ENCODE results near the gene POGLUT3.

The POGLUT3 gene

GRCh38 chr11:108500169-108500568, 2.0 kb upstream of the POGLUT3 start:
- no peak for DNase-seq (ENCODE audit: low spot score)

GRCh38 chr11:108498816-108499408, 728 bp upstream of the POGLUT3 start:
- no peak for DNase-seq (ENCODE audit: low spot score)

DNA sequence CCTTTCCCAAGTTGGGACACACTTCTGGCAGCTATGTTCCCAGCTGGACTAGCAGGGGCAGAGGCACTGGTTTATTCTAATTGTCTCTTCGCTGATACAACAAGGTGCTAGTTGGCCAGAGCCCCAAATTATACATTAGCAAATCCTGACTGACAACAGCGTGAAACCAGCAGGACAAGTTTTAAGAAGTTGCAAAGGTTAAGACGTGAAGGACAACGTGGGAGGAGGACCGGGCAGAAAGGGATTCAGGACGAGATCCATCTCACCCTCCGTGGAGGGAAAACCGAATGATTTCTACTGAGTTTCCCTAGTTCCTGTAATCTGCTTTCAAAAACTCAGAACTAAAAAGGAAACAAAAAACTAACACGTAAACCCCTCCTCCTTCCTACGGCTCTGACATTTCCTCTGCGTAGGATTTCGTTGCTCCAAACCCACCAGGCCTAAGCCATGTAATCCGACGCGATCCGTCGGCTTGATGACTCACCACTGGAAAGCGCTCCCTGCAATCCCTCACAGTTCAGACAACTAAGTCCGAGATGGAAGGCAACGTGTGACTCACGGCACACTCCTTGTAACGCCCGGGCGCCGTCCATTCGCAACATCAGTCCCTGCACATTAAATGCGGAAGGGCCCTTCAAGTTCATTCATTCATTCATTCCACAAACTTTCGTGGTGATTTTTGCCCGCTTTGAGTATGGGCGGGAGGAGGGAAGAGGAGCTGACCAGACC, 703 bp downstream of the POGLUT3 start:
- no peak for DNase-seq (ENCODE audit: low spot score)

GRCh38 chr11:108496643-108497256, 1.4 kb downstream of the POGLUT3 start:
- no peak for DNase-seq (ENCODE audit: low spot score)

- DNase-seq (ENCODE audit: low spot score): no peak
Measured at GRCh38 chr11:108495326-108495725, 2.9 kb downstream of the POGLUT3 start.

- DNase-seq (ENCODE audit: low spot score): no peak
Measured at GRCh38 chr11:108494182-108494581, 4.0 kb downstream of the POGLUT3 start.

DNA sequence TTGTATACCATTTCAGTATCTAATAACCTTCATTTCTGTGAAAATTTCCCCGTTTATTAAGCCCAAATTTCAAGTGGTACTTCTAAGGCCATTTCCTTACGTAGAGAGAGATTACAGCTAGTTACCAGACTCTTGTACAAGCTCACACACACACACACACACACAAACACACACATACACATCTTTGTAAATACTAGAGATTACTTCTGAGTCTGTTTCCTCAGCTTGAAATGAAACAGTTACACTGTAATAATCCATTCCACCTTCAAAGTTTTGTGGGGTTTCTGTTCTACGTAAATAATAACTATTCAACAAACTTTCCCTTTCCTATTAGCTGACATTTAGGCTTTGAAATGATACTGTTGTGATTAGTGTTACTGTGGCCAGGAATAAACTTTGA, 6.2 kb downstream of the POGLUT3 start:
- DNase-seq (ENCODE audit: low spot score): no peak

GRCh38 chr11:108486828-108487227, 11.4 kb downstream of the POGLUT3 start:
- DNase-seq (ENCODE audit: low spot score): no peak

- DNase-seq (ENCODE audit: low spot score): no peak
Measured at GRCh38 chr11:108486331-108486730, 11.9 kb downstream of the POGLUT3 start.

DNA sequence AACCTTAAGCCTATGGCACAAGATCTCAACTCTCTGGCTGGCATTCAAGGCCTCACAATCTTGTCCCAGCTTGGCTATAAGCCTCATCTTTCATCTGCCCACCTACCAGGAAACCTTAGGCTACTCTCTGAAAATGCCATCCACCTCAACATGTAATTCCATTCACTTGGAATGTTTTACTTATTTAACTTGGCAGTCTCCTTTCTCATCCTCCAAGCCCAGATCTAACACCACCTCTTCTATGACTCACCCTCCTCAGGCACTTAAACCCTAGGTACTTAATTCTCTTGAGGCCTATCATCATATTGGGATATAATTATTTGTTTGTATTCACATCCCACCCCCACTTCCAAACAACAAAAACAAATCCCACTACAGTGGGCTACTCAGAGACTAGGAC, 15.0 kb downstream of the POGLUT3 start:
- no peak for DNase-seq (ENCODE audit: low spot score)

GRCh38 chr11:108474664-108475463, 23.3 kb downstream of the POGLUT3 start:
- no peak for DNase-seq (ENCODE audit: low spot score)

GRCh38 chr11:108472681-108473080, 25.5 kb downstream of the POGLUT3 start:
- no peak for DNase-seq (ENCODE audit: low spot score)

GRCh38 chr11:108468478-108468864, 29.7 kb downstream of the POGLUT3 start:
- no peak for DNase-seq (ENCODE audit: low spot score)

GRCh38 chr11:108467091-108467823, 30.9 kb downstream of the POGLUT3 start, which contains the start of gene C11orf65:
C11orf65 (minus strand) TSS chr11:108467529; CDS start chr11:108461559, 5,970 bp downstream.
- DNase-seq (ENCODE audit: low spot score): peak; percentile 97

GRCh38 chr11:108466405-108466804, 31.8 kb downstream of the POGLUT3 start:
- no peak for DNase-seq (ENCODE audit: low spot score)

DNA sequence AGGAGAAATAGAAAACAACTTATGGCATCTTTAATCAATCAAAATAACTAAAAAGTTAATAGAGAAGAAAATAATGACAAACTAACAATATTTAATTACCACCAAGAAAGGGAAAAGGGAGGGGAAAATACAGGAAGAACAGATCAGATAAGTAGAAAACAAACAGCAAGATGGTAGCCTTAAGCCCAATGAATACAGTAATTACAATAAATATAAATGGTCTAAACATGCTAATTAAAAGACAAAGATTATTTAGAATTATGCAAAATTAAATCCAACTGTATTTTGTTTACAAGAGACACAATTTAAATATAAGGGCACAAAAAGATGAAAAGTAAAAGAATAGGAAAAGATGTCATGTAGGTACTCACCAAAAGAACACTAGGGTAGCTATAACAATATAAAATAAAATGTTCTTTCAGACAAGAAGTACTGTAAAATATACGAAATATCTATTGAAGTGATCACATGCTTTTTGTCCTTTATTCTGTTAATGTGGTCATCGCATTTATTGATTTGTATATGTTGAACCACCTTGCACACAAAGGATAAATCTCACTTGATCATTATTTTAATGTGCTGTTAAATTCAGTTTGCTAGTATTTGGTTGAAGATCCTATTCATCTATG, 44.9 kb downstream of the POGLUT3 start:
- DNase-seq (ENCODE audit: low spot score): no peak
